ENCODE data around the gene JUN. TPM values are rescaled to one million over a fixed set of nuclear protein-coding genes. Genes with fewer than 3 reads are reported as not detected.

Gene JUN
- total and polyA plus RNA-seq, 12 donors, result 29.4 to 250 (median 57.7) TPM

DNA sequence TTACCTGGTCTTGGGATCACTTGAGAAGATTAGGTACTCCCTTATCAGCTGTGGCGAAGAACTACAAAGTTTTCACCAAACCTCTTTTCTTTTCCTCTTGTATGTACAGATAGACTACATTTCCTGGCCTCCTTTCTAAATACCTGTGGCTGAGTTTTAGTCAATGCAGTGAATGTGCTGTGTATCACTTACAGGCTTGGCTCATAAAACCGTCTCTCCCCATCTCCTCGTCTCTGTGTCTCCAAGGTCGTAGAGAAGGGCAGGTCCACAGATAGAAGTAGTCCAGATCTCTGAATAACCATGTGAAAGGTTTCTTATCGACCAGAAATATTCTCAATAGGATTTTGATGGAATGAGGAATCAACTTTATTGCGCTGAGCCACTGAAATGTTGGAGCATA is 9.0 kb upstream of the JUN start:
- no peak overlapping the region for H3K27ac ChIP-seq
- no peaks in the 10 kb centered on the region for H3K27me3 ChIP-seq
- H3K9me3 ChIP-seq (replicated peaks in 1 of 3), result no peaks in the 10 kb centered on the region
- H3K36me3 ChIP-seq (replicated peaks in 1 of 2), result no peaks in the 10 kb centered on the region
- H3K4me3 ChIP-seq, result no peak overlapping the region
- intact Hi-C loops (cut with DNase I), result no loop called here
- H3K4me1 ChIP-seq (replicated peaks in 1 of 2), result no peaks in the 10 kb centered on the region
- TF ChIP-seq POLR2A (IDR thresholded peaks at IDR 0.05), result no peak
- TF ChIP-seq, protein P1, sequence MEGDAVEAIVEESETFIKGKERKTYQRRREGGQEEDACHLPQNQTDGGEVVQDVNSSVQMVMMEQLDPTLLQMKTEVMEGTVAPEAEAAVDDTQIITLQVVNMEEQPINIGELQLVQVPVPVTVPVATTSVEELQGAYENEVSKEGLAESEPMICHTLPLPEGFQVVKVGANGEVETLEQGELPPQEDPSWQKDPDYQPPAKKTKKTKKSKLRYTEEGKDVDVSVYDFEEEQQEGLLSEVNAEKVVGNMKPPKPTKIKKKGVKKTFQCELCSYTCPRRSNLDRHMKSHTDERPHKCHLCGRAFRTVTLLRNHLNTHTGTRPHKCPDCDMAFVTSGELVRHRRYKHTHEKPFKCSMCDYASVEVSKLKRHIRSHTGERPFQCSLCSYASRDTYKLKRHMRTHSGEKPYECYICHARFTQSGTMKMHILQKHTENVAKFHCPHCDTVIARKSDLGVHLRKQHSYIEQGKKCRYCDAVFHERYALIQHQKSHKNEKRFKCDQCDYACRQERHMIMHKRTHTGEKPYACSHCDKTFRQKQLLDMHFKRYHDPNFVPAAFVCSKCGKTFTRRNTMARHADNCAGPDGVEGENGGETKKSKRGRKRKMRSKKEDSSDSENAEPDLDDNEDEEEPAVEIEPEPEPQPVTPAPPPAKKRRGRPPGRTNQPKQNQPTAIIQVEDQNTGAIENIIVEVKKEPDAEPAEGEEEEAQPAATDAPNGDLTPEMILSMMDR (IDR thresholded peaks at IDR 0.05), result no peak
- DNase-seq, result no peak
- 76 to 78% (median 76%) methylated on average over 6 of the region's 6 CpGs for WGBS, 4 donors

DNA sequence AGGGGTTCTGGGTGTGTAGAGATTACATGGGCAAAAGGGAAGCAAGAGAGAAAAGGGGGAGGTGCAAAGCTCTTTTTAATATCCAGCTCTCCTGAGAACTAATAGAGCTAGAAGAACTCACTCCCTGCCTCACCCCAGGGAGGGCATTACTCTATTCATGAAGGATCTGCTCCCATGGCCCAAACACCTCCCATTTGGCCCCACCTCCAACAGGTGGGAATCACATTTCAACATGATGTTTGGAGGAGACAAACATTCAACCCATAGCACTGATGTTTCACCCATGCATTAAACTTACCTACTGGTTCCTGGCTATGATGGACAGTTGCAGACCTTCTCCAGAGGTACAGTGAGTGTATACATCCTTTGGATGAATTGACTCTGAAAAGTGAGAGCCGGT is 7.3 kb upstream of the JUN start:
- H3K4me3 ChIP-seq, result no peak overlapping the region
- no peaks in the 10 kb centered on the region for H3K36me3 ChIP-seq (replicated peaks in 1 of 2)
- 93 to 100% (median 95%) methylated on average over 1 of the region's 1 CpG for WGBS, 4 donors
- no peaks in the 10 kb centered on the region for H3K9me3 ChIP-seq (replicated peaks in 1 of 3)
- intact Hi-C loops (cut with DNase I), result no loop called here
- H3K27me3 ChIP-seq, result no peaks in the 10 kb centered on the region
- no peak overlapping the region for H3K27ac ChIP-seq
- no peak for DNase-seq
- TF ChIP-seq, protein P1 (IDR thresholded peaks at IDR 0.05), result no peak
- TF ChIP-seq POLR2A (IDR thresholded peaks at IDR 0.05), result no peak
- H3K4me1 ChIP-seq (replicated peaks in 1 of 2), result peaks cover under 1 to 7% of the 10 kb centered on the region in 2 donors

DNA sequence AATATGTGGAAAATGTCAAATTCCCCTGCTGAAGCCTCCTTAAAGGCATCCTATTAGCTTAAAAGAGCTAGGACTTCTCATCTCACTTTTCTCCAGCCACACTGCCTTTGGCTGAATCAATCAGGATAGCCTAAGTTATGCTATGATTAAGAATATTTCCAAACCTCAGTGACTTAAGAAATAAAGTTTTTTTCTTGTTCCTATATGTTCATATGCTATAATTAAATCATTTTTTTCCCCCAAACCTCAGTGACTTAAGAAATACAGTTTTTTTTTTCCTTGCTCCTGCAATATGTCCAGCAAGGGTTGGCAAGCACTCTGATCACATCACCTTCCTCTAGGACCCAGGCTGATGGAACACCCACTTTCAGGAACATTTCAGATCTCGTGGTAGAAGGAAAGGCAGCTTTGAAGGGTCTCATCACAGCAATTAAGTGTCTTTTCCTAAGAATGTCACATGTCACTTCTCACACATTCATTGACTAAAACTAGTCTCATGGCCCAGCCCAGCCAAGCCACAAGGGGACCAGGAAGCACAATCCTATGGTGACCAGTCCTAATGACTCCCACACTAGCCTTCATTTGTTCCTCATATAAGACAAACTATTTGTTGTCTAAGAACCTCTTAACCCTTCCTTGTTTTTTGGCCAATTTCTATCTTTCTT is 6.3 kb upstream of the JUN start:
- Histone ChIP-seq H3K36me3 (replicated peaks in 1 of 2) (no peaks in the 10 kb centered on the region), H3K4me3 (no peak overlapping the region), H3K9me3 (replicated peaks in 1 of 3) (no peaks in the 10 kb centered on the region), H3K4me1 (replicated peaks in 1 of 2) (peaks cover 4 to 14% of the 10 kb centered on the region in 2 donors), H3K27me3 (no peaks in the 10 kb centered on the region), H3K27ac (no peak overlapping the region)
- 85 to 92% (median 91%) methylated on average over 1 of the region's 1 CpG for WGBS, 4 donors
- no peak for TF ChIP-seq POLR2A (IDR thresholded peaks at IDR 0.05)
- TF ChIP-seq, protein P1 (IDR thresholded peaks at IDR 0.05), result no peak
- intact Hi-C loops (cut with DNase I), result loop anchor here in 1 of 2 donors (10.0 kb wide), 1 partner anchor 365 kb away; no protein-coding TSS in a partner anchor
- no peak for DNase-seq

DNA sequence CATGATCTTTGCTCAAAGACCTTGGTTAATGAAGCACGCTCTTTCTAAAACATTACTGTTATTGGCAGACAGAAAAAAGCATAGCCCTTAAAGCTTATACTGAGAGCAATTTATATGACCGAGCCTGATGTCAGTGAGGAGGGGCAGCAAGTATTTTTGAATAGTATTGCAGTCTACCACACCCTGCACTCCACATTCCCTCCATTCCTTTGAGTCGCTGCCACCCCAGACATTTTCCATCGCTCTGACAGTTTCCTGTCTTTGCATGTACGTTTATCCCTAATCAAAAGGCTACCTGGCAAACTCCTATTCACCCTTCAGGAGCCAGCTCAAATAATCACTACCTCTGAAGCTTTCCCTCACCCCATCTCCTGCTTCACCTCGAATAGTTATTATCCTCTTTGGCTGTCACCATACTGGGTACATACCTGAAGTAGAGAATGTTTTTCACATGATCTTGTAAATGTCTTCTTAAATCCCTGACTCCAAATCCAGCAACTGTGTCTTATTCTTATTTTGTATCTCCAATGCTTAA is 5.5 kb upstream of the JUN start:
- 82 to 91% (median 84%) methylated on average over 6 of the region's 6 CpGs for WGBS, 4 donors

More for the DNA sequence above, 5.5 kb upstream of the JUN start:
- H3K4me1 ChIP-seq (replicated peaks in 1 of 2), result peaks cover 4 to 14% of the 10 kb centered on the region in 2 donors
- no peaks in the 10 kb centered on the region for H3K27me3 ChIP-seq
- no peak for DNase-seq
- no peaks in the 10 kb centered on the region for H3K36me3 ChIP-seq (replicated peaks in 1 of 2)
- H3K4me3 ChIP-seq, result no peak overlapping the region
- no peak overlapping the region for H3K27ac ChIP-seq
- TF ChIP-seq, protein P1 (IDR thresholded peaks at IDR 0.05), result no peak
- no peak for TF ChIP-seq POLR2A (IDR thresholded peaks at IDR 0.05)
- H3K9me3 ChIP-seq (replicated peaks in 1 of 3), result no peaks in the 10 kb centered on the region
- intact Hi-C loops (cut with DNase I), result loop anchor here in 1 of 2 donors (10.0 kb wide), 1 partner anchor 365 kb away; no protein-coding TSS in a partner anchor

Data from adrenal gland (tissue), 12 donors.